ENCODE measurements around the gene CSNK1G1.
"Not testable (repeated sequence)": the region's sequence is repeated elsewhere in the genome, so short reads cannot be mapped to it uniquely, and the experiment has no call there.

The CSNK1G1 gene

DNA sequence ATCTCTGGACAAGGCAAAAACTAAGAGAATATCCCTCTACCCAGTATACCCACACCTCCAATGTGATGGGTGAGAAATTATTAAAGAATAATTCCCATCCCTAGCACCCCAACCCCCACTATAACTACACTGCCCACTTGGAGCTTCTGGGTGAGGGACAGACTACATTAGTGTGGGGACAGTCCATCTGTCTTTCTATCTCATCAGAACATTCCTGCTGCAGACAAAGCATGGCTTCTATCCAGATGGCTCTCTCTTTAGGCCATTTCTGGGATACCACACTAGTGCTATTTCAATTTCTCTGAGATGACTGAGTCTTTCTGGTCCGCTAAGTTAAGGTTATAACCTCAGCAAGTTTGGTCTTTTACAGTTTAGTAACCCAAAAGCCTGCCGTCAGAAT, 6.6 kb downstream of the CSNK1G1 start:
- H3K4me3 ChIP-seq (ENCODE audit: low read depth, low read length) = no peak overlapping the region

DNA sequence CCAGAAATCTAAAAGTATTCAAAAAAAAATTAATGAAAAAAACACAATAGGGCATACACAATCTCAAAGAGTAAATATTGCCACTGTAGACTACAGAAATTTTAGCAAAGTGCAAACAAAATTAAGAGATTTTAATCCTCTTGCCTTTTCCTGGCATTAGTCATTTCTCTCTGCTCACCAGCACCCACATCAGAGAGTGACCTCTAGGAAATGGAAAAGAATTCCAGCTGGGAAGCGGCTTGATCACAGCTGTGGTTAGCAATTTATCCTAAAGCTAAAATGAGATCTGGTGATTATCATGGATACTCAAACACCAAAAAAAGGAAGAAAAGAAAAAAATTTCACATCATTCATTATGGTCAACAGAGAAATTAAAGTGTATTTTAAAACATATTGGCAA, 7.5 kb downstream of the CSNK1G1 start:
- DNase-seq (ENCODE audit: low read depth, low spot score) = peak; percentile 29
- in situ Hi-C loops (cut with HindIII; ENCODE audit: low sequenced_read_pairs) = no loop called here
- H3K4me3 ChIP-seq (ENCODE audit: low read depth, low read length) = no peak overlapping the region
- TF ChIP-seq, protein P1, sequence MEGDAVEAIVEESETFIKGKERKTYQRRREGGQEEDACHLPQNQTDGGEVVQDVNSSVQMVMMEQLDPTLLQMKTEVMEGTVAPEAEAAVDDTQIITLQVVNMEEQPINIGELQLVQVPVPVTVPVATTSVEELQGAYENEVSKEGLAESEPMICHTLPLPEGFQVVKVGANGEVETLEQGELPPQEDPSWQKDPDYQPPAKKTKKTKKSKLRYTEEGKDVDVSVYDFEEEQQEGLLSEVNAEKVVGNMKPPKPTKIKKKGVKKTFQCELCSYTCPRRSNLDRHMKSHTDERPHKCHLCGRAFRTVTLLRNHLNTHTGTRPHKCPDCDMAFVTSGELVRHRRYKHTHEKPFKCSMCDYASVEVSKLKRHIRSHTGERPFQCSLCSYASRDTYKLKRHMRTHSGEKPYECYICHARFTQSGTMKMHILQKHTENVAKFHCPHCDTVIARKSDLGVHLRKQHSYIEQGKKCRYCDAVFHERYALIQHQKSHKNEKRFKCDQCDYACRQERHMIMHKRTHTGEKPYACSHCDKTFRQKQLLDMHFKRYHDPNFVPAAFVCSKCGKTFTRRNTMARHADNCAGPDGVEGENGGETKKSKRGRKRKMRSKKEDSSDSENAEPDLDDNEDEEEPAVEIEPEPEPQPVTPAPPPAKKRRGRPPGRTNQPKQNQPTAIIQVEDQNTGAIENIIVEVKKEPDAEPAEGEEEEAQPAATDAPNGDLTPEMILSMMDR (IDR thresholded peaks at IDR 0.05; ENCODE audit: low read depth, low read length) = no peak

More for the DNA sequence above, 6.6 kb downstream of the CSNK1G1 start:
- in situ Hi-C loops (cut with HindIII; ENCODE audit: low sequenced_read_pairs) = no loop called here
- DNase-seq (ENCODE audit: low read depth, low spot score) = no peak
- TF ChIP-seq, protein P1 (IDR thresholded peaks at IDR 0.05; ENCODE audit: low read depth, low read length) = no peak

DNA sequence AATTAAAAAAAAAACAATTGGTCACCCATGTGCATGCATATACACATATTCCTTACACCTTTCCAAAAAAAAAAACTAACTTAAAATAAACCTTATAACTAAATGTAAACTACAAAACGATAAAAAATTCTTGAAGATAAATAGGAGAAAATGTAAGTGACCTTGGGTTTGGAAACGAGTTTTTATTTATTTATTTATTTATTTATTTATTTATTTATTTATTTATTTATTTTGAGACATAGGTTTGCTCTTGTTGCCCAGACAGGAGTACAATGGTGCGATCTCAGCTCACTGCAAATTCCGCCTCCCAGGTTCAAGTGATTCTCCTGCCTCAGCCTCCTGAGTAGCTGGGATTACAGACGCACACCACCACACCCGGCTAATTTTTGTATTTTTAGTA, 9.7 kb downstream of the CSNK1G1 start:
- DNase-seq (ENCODE audit: low read depth, low spot score); H3K4me3 ChIP-seq (ENCODE audit: low read depth, low read length); in situ Hi-C loops (cut with HindIII; ENCODE audit: low sequenced_read_pairs): not testable (repeated sequence)

DNA sequence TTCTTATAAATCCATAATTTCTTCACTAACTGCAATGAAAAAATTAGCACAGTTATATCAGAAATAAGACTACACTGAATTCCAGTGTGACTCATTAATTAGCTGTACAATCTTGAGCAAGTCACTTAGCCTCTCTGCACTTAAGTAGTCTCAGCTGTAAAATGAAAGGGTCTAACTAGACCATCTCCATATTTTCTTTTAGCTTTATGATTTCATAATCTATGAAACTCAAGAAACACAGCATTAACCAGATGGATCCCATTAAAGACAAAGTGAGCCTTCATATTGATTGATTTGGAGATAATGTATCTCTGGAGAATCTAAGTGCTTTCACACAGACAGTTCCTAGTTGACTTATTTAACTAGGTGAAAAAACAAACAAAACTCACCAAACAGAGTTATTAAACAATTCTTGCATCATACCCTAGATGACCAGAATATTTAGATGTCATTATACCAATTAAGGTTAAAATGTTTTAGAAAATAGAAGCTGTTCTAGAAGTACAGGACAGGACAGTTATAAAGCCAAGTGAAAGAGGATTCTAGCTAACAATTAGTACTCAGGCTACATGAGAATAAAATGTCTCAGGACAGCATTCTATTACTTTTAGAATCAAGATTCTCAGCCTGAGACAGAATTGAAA, 11.2 kb downstream of the CSNK1G1 start:
- DNase-seq (ENCODE audit: low read depth, low spot score) = peak; percentile 19
- in situ Hi-C loops (cut with HindIII; ENCODE audit: low sequenced_read_pairs) = no loop called here
- TF ChIP-seq, protein P1 (IDR thresholded peaks at IDR 0.05; ENCODE audit: low read depth, low read length) = no peak
- H3K4me3 ChIP-seq (ENCODE audit: low read depth, low read length) = no peak overlapping the region

DNA sequence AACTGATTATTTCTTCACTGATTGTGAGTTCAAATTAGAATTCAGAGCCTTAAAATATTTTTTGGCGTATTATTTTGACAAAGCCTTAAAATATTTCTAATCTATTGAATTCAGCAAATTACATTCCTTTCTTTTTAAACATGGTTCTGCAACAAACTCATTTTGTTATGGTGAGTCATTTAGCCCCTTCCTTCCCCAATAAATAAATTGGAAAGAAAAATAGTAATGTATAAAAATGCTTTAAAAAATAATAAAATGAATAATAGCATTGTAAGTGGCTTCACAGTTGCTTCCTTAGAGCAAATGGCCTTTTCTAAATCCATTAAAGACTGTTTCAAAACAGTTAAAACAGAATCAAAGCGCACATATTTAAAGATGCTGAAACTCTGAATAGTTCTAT, 12.1 kb downstream of the CSNK1G1 start:
- no peak overlapping the region for H3K4me3 ChIP-seq (ENCODE audit: low read depth, low read length)
- TF ChIP-seq, protein P1 (IDR thresholded peaks at IDR 0.05; ENCODE audit: low read depth, low read length) = no peak
- peak; percentile 22 for DNase-seq (ENCODE audit: low read depth, low spot score)
- in situ Hi-C loops (cut with HindIII; ENCODE audit: low sequenced_read_pairs) = no loop called here

DNA sequence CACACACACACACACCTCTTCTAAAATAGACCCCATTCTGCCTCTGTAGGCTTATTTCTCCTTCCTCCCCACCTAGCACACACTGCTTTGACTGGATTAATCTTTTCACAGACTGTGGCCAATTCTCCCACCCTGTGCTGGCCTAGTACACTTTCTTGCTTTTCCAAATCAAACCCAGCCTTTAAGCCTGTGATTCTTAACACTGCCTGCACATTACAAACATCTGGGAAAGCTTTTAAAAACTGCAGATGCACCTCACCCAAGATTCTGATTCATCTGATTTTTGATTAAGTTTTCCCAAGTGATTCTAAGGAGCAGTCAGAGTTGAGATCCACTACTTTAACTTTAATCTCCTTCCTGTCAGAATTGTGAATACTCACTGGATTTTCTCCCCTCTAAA, 12.8 kb downstream of the CSNK1G1 start:
- DNase-seq (ENCODE audit: low read depth, low spot score) = no peak
- TF ChIP-seq, protein P1 (IDR thresholded peaks at IDR 0.05; ENCODE audit: low read depth, low read length) = no peak
- no peak overlapping the region for H3K4me3 ChIP-seq (ENCODE audit: low read depth, low read length)
- in situ Hi-C loops (cut with HindIII; ENCODE audit: low sequenced_read_pairs) = no loop called here

DNA sequence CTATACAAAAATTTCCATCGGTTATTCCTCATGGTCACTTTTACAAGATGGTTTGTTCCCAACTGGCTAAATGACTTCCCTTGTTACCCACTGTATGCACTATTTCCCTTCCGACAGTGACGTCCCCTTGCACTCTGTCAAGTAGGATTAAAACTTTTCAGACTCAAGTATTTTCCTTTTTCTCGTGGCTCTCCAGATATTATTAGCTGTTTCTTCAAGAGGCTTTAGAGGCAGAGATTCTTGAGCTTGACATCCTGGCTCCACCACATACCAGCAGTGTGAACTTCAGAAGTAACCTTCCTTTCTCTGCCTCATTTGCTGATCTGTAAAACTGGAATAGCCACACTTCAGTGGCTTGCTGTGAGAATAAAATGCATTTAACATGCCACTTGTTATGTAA, 14.0 kb downstream of the CSNK1G1 start:
- TF ChIP-seq, protein P1 (IDR thresholded peaks at IDR 0.05; ENCODE audit: low read depth, low read length) = no peak
- DNase-seq (ENCODE audit: low read depth, low spot score) = no peak
- in situ Hi-C loops (cut with HindIII; ENCODE audit: low sequenced_read_pairs) = no loop called here
- H3K4me3 ChIP-seq (ENCODE audit: low read depth, low read length) = no peak overlapping the region

All from astrocyte of the spinal cord (primary cell).